Upper lobe of left lung (tissue), 4 donors: ENCODE data around the gene PRKAR1B.

Experiments used
- EP300 ChIP-seq, 4 donors: sonication (generic); formaldehyde crosslinking; IDR thresholded peaks; one replicate each; pipeline ENCODE4 v1.5.1; 2017; ENCODE audit warnings: antibody characterized with exemption in 4 of 4, control low read depth in 2 of 4
- POLR2A ChIP-seq, 4 donors: fragments of 450-650 bp; IDR thresholded peaks; one replicate each; pipeline ENCODE4 v1.5.1; 2016 to 2017; ENCODE audit warnings: antibody characterized with exemption in 4 of 4, mild to moderate bottlenecking in 2 of 4
- POLR2AphosphoS5 ChIP-seq, 2 donors: sonication (generic); formaldehyde crosslinking; IDR thresholded peaks; one replicate each; pipeline ENCODE4 v1.5.1; 2017; ENCODE audit warnings: antibody characterized with exemption in 2 of 2
- TF ChIP-seq, protein P1 (sequence below), 6 experiments: fragments of 450-650 bp in 4 of 6; fragments of 200-600 bp in 2 of 6; sonication (generic) in 2 of 6; IDR thresholded peaks; one replicate each; pipeline ENCODE4 v1.5.1; 2016 to 2019; ENCODE audit warnings: antibody characterized with exemption in 6 of 6

GRCh38 chr7:541661-542060 lies 185.4 kb downstream of the PRKAR1B start:
- TF ChIP-seq EP300 (IDR thresholded peaks at IDR 0.05) (no peak), POLR2A (IDR thresholded peaks at IDR 0.05) (no peak), POLR2AphosphoS5 (IDR thresholded peaks at IDR 0.05) (no peak)
- TF ChIP-seq, protein P1, sequence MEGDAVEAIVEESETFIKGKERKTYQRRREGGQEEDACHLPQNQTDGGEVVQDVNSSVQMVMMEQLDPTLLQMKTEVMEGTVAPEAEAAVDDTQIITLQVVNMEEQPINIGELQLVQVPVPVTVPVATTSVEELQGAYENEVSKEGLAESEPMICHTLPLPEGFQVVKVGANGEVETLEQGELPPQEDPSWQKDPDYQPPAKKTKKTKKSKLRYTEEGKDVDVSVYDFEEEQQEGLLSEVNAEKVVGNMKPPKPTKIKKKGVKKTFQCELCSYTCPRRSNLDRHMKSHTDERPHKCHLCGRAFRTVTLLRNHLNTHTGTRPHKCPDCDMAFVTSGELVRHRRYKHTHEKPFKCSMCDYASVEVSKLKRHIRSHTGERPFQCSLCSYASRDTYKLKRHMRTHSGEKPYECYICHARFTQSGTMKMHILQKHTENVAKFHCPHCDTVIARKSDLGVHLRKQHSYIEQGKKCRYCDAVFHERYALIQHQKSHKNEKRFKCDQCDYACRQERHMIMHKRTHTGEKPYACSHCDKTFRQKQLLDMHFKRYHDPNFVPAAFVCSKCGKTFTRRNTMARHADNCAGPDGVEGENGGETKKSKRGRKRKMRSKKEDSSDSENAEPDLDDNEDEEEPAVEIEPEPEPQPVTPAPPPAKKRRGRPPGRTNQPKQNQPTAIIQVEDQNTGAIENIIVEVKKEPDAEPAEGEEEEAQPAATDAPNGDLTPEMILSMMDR (IDR thresholded peaks at IDR 0.05): no peak
